HG03342 (cell line): ENCODE measurements around the gene DNAJC4.

ENCODE experiments used
- ATAC-seq: cut with Tn5 transposase; IDR thresholded peaks from one replicate; pipeline ENCODE4 v1.9.1; 2021; ENCODE audit warnings: mild to moderate bottlenecking, moderate library complexity; ENCODE audit not compliant: unreplicated experiment

DNAJC4 gene

GRCh38 chr11:64230171-64230984 lies at the start of gene DNAJC4:
Gene DNAJC4 (plus strand): TSS chr11:64230548. CDS start chr11:64230855, 307 bp downstream.
- ATAC-seq, result peak; percentile 40

GRCh38 chr11:64180891-64181290 lies 49.5 kb upstream of the DNAJC4 start:
- no peak for ATAC-seq

GRCh38 chr11:64181506-64182411 lies 48.6 kb upstream of the DNAJC4 start:
- ATAC-seq, result no peak

GRCh38 chr11:64183890-64184289 lies 46.5 kb upstream of the DNAJC4 start:
- no peak for ATAC-seq

GRCh38 chr11:64185175-64185692 lies 45.1 kb upstream of the DNAJC4 start:
- ATAC-seq, result peak; percentile 16

- peak; percentile 85 for ATAC-seq
Observed at GRCh38 chr11:64185693-64186491, 44.5 kb upstream of the DNAJC4 start, which contains the start of gene STIP1. Gene STIP1 (plus strand): TSS chr11:64186171. CDS start chr11:64186262, 91 bp downstream.

GRCh38 chr11:64186492-64187165 lies 43.7 kb upstream of the DNAJC4 start:
- no peak for ATAC-seq

GRCh38 chr11:64192434-64192833 lies 37.9 kb upstream of the DNAJC4 start:
- no peak for ATAC-seq

GRCh38 chr11:64196626-64197025 lies 33.7 kb upstream of the DNAJC4 start:
- no peak for ATAC-seq

- ATAC-seq, result no peak
Observed at GRCh38 chr11:64198511-64198910, 31.8 kb upstream of the DNAJC4 start.

- ATAC-seq, result no peak
Observed at GRCh38 chr11:64201543-64201942, 28.8 kb upstream of the DNAJC4 start.

- no peak for ATAC-seq
Observed at GRCh38 chr11:64202992-64203391, 27.4 kb upstream of the DNAJC4 start.

GRCh38 chr11:64203421-64204079 lies 26.8 kb upstream of the DNAJC4 start:
- no peak for ATAC-seq

- no peak for ATAC-seq
Observed at GRCh38 chr11:64204080-64204440, 26.3 kb upstream of the DNAJC4 start.

GRCh38 chr11:64204464-64204989 lies 25.8 kb upstream of the DNAJC4 start:
- ATAC-seq, result no peak

GRCh38 chr11:64206457-64207255 lies 23.7 kb upstream of the DNAJC4 start, which contains the start of gene FERMT3:
Gene FERMT3 (plus strand): TSS chr11:64206721. CDS start chr11:64207365, 644 bp downstream.
- no peak for ATAC-seq

- ATAC-seq, result peak; percentile 56
Observed at GRCh38 chr11:64207256-64208085, 22.9 kb upstream of the DNAJC4 start.
